ENCODE data around the gene HS2ST1.
"Not testable (repeated sequence)": the region's sequence is repeated elsewhere in the genome, so short reads cannot be mapped to it uniquely, and the experiment has no call there.

The HS2ST1 gene

GRCh38 chr1:86971778-86972177, 57.3 kb downstream of the HS2ST1 start:
- DNase-seq (ENCODE audit: low read depth), result no peak

GRCh38 chr1:86972262-86972661, 57.8 kb downstream of the HS2ST1 start:
- DNase-seq (ENCODE audit: low read depth), result no peak

- DNase-seq (ENCODE audit: low read depth), result no peak
These were observed 61.6 kb downstream of the HS2ST1 start for GRCh38 chr1:86975993-86976550.

GRCh38 chr1:86976664-86977063, 62.2 kb downstream of the HS2ST1 start:
- DNase-seq (ENCODE audit: low read depth), result no peak

- no peak for DNase-seq (ENCODE audit: low read depth)
These were observed 67.2 kb downstream of the HS2ST1 start for GRCh38 chr1:86981482-86982213.

- not testable (repeated sequence) for DNase-seq (ENCODE audit: low read depth)
These were observed 69.2 kb downstream of the HS2ST1 start for GRCh38 chr1:86983677-86984076.

GRCh38 chr1:86987446-86987845, 73.0 kb downstream of the HS2ST1 start:
- DNase-seq (ENCODE audit: low read depth), result no peak

- DNase-seq (ENCODE audit: low read depth), result no peak
These were observed 74.4 kb downstream of the HS2ST1 start for GRCh38 chr1:86988835-86989234.

GRCh38 chr1:86989690-86990089, 75.3 kb downstream of the HS2ST1 start:
- not testable (repeated sequence) for DNase-seq (ENCODE audit: low read depth)

- no peak for DNase-seq (ENCODE audit: low read depth)
These were observed 76.4 kb downstream of the HS2ST1 start for GRCh38 chr1:86990826-86991225.

- DNase-seq (ENCODE audit: low read depth), result no peak
These were observed 77.2 kb downstream of the HS2ST1 start for GRCh38 chr1:86991549-86992186.

- DNase-seq (ENCODE audit: low read depth), result no peak
These were observed 78.4 kb downstream of the HS2ST1 start for GRCh38 chr1:86992861-86993260.

GRCh38 chr1:86993269-86993985, 79.0 kb downstream of the HS2ST1 start:
- no peak for DNase-seq (ENCODE audit: low read depth)

GRCh38 chr1:86994061-86994460, 79.6 kb downstream of the HS2ST1 start:
- no peak for DNase-seq (ENCODE audit: low read depth)

GRCh38 chr1:86997538-86997937, 83.1 kb downstream of the HS2ST1 start:
- DNase-seq (ENCODE audit: low read depth), result no peak

- no peak for DNase-seq (ENCODE audit: low read depth)
These were observed 83.8 kb downstream of the HS2ST1 start for GRCh38 chr1:86998280-86998679.

- DNase-seq (ENCODE audit: low read depth), result no peak
These were observed 84.3 kb downstream of the HS2ST1 start for GRCh38 chr1:86998727-86999126.

- DNase-seq (ENCODE audit: low read depth), result no peak
These were observed 86.0 kb downstream of the HS2ST1 start for GRCh38 chr1:87000460-87000859.

- DNase-seq (ENCODE audit: low read depth), result no peak
These were observed 90.4 kb downstream of the HS2ST1 start for GRCh38 chr1:87004857-87005256.

GRCh38 chr1:87007323-87007722, 92.9 kb downstream of the HS2ST1 start:
- DNase-seq (ENCODE audit: low read depth), result no peak

GRCh38 chr1:87013385-87013784, 99.0 kb downstream of the HS2ST1 start:
- DNase-seq (ENCODE audit: low read depth), result not testable (repeated sequence)

GRCh38 chr1:87017998-87018672, 103.7 kb downstream of the HS2ST1 start:
- no peak for DNase-seq (ENCODE audit: low read depth)
